Astrocyte (in vitro differentiated cells and primary cell): ENCODE results near the gene NR5A2.

Source experiments
- EZH2 ChIP-seq: IDR thresholded peaks from 2 replicates; pipeline ENCODE4 v1.6.1; 2012; ENCODE audit warnings: mild to moderate bottlenecking, low read length, inconsistent platforms; ENCODE audit not compliant: insufficient read depth
- TF ChIP-seq, protein P1 (sequence below): IDR thresholded peaks from 2 replicates; pipeline ENCODE4 v1.5.1; 2011; ENCODE audit warnings: low read depth, mild to moderate bottlenecking, inconsistent platforms, low read length, moderate library complexity; ENCODE audit not compliant: insufficient read depth

DNA sequence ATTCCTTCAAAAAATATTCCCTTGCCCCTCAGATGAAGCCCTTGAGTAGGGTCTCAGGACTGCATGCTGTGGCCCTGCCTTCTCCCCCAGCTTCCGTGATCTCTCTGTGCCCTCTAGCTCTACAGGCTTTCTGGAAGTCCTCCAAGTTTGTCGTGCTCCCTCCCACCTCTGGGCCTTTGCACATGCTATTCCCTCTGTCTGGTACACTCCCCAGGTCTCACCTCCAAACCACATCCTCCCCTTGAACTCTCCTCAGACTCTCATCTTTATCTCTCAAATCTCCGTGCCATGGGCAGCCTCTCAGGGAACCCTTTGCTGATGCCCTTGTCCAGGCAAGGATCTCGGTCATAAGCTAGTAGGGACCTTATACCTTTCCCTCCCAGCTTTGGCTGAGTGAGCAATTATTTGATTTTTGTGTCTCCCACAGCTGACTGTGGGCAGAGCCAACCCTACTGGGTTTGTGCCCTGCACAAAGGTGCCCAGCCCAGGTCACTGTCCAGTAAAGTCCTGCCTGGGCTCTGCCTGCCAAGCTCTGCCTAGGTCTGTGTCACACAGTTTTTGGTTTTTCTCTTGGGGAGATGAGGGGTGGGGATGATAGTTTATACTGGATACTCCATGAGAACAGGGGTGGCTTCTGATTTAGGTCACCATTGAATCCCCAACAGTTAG lies 194.2 kb downstream of the NR5A2 start:
- no peak for TF ChIP-seq EZH2
- TF ChIP-seq, protein P1, sequence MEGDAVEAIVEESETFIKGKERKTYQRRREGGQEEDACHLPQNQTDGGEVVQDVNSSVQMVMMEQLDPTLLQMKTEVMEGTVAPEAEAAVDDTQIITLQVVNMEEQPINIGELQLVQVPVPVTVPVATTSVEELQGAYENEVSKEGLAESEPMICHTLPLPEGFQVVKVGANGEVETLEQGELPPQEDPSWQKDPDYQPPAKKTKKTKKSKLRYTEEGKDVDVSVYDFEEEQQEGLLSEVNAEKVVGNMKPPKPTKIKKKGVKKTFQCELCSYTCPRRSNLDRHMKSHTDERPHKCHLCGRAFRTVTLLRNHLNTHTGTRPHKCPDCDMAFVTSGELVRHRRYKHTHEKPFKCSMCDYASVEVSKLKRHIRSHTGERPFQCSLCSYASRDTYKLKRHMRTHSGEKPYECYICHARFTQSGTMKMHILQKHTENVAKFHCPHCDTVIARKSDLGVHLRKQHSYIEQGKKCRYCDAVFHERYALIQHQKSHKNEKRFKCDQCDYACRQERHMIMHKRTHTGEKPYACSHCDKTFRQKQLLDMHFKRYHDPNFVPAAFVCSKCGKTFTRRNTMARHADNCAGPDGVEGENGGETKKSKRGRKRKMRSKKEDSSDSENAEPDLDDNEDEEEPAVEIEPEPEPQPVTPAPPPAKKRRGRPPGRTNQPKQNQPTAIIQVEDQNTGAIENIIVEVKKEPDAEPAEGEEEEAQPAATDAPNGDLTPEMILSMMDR: no peak
